WTC11 (cell line): ENCODE data around the gene OR52E1. TPM values are rescaled to one million over a fixed set of nuclear protein-coding genes. Genes with fewer than 3 reads are reported as not detected.

Source experiments
- ATAC-seq: fragments of 200-7000 bp; cut with Tn5 transposase; 2 replicates; pipeline ENCODE4 v1.10.0; 2021; ENCODE audit warnings: mild to moderate bottlenecking, moderate library complexity
- CTCF ChIA-PET: fragments of 300-600 bp; sonication (Branson Sonifier 250); formaldehyde crosslinking; loops from one replicate; lab custom pipeline; 2021; ENCODE audit warnings: antibody characterized with exemption; lab: Charles Lee
- POLR2A ChIA-PET: fragments of 350-600 bp; sonication (Branson Sonifier 250); formaldehyde crosslinking; loops from one replicate; lab custom pipeline; 2021; ENCODE audit warnings: antibody characterized with exemption; lab: Charles Lee
- DNase-seq: peaks from one replicate; pipeline ENCODE4 v3.0.0; 2021; ENCODE audit warnings: low spot score
- H3K27ac Mint-ChIP-seq: 2 replicates; pipeline ENCODE4 v1.8.0; 2021; ENCODE audit warnings: mixed read lengths
- H3K27me3 Mint-ChIP-seq: 2 replicates; pipeline ENCODE4 v1.8.0; 2021; ENCODE audit warnings: low read depth, mild to moderate bottlenecking, moderate library complexity, mixed read lengths
- H3K36me3 Mint-ChIP-seq: 2 replicates; pipeline ENCODE4 v1.8.0; 2021; ENCODE audit warnings: mixed read lengths
- H3K4me1 Mint-ChIP-seq: 2 replicates; pipeline ENCODE4 v1.8.0; 2022; ENCODE audit warnings: mixed read lengths
- H3K4me3 Mint-ChIP-seq: 2 replicates; pipeline ENCODE4 v1.8.0; 2021; ENCODE audit warnings: mild to moderate bottlenecking, moderate library complexity, mixed read lengths
- H3K9me3 Mint-ChIP-seq: 2 replicates; pipeline ENCODE4 v1.8.0; 2021; ENCODE audit warnings: mixed read lengths
- CREB1 ChIP-seq: sonication (generic); formaldehyde crosslinking; IDR thresholded peaks from 2 replicates; pipeline ENCODE4 v1.8.0; 2023; ENCODE audit warnings: mild to moderate bottlenecking, missing genetic modification reagents
- ELF4 ChIP-seq: sonication (generic); formaldehyde crosslinking; IDR thresholded peaks from 2 replicates; pipeline ENCODE4 v1.8.1; 2022; ENCODE audit warnings: low read depth, mild to moderate bottlenecking, moderate library complexity, missing genetic modification reagents
- EMX1 ChIP-seq: fragments of 250-450 bp; sonication (Bioruptor Pico); IDR thresholded peaks from 2 replicates; pipeline ENCODE4 v1.8.0; 2021; ENCODE audit warnings: mild to moderate bottlenecking
- ETV6 ChIP-seq: sonication (generic); formaldehyde crosslinking; IDR thresholded peaks from 2 replicates; pipeline ENCODE4 v1.8.1; 2022; ENCODE audit warnings: mild to moderate bottlenecking, missing genetic modification reagents
- FOXK1 ChIP-seq: sonication (generic); formaldehyde crosslinking; IDR thresholded peaks from 2 replicates; pipeline ENCODE4 v1.8.0; 2022; ENCODE audit warnings: mild to moderate bottlenecking, moderate library complexity, missing genetic modification reagents
- GTF2I ChIP-seq: fragments of 250-450 bp; sonication (Bioruptor Pico); conservative IDR thresholded peaks from 2 replicates; pipeline ENCODE4 v1.4.0; 2021; ENCODE audit warnings: mild to moderate bottlenecking
- IRF2 ChIP-seq: sonication (generic); formaldehyde crosslinking; IDR thresholded peaks from 2 replicates; pipeline ENCODE4 v1.8.0; 2022; ENCODE audit warnings: low read depth, missing genetic modification reagents, borderline replicate concordance
- RELA ChIP-seq: sonication (generic); formaldehyde crosslinking; IDR thresholded peaks from 2 replicates; pipeline ENCODE4 v1.8.1; 2022; ENCODE audit warnings: missing genetic modification reagents, mild to moderate bottlenecking, borderline replicate concordance
- RORB ChIP-seq: fragments of 250-450 bp; sonication (Bioruptor Pico); IDR thresholded peaks from 2 replicates; pipeline ENCODE4 v1.9.0; 2021; ENCODE audit warnings: mild to moderate bottlenecking
- SOX15 ChIP-seq: fragments of 250-450 bp; sonication (Bioruptor Pico); IDR thresholded peaks from 2 replicates; pipeline ENCODE4 v1.9.0; 2021; ENCODE audit warnings: mild to moderate bottlenecking
- ZBTB21 ChIP-seq: sonication (generic); formaldehyde crosslinking; IDR thresholded peaks from 2 replicates; pipeline ENCODE4 v1.8.1; 2023; ENCODE audit warnings: mild to moderate bottlenecking, missing genetic modification reagents, borderline replicate concordance
- ZNF121 ChIP-seq: sonication (generic); formaldehyde crosslinking; IDR thresholded peaks from 2 replicates; pipeline ENCODE4 v1.8.0; 2023; ENCODE audit warnings: missing genetic modification reagents
- ZNF138 ChIP-seq: sonication (generic); formaldehyde crosslinking; conservative IDR thresholded peaks from 2 replicates; pipeline ENCODE4 v1.8.1; 2022; ENCODE audit warnings: mild to moderate bottlenecking, moderate library complexity, missing genetic modification reagents
- ZNF396 ChIP-seq: fragments of 250-450 bp; sonication (Bioruptor Pico); IDR thresholded peaks from 2 replicates; pipeline ENCODE4 v1.8.0; 2021; ENCODE audit warnings: mild to moderate bottlenecking, moderate library complexity, borderline replicate concordance
- ZNF423 ChIP-seq: fragments of 250-450 bp; sonication (Bioruptor Pico); IDR thresholded peaks from 2 replicates; pipeline ENCODE4 v2.1.2; 2022; ENCODE audit warnings: mild to moderate bottlenecking, moderate library complexity
- total RNA-seq: library from RNA; stranded (reverse); gene quantifications from 3 replicates; pipeline ENCODE4 v1.2.3, GENCODE V29; 2021
- TF ChIP-seq, protein P1 (sequence below): sonication (generic); formaldehyde crosslinking; IDR thresholded peaks from 2 replicates; pipeline ENCODE4 v1.8.1; 2022; ENCODE audit warnings: mild to moderate bottlenecking, moderate library complexity, missing genetic modification reagents
- TF ChIP-seq, protein P2 (sequence below): fragments of 250-450 bp; sonication (Bioruptor Pico); IDR thresholded peaks from 2 replicates; pipeline ENCODE4 v1.8.0; 2021; ENCODE audit warnings: mild to moderate bottlenecking
- TF ChIP-seq, protein P3 (sequence below): sonication (generic); formaldehyde crosslinking; IDR thresholded peaks from 2 replicates; pipeline ENCODE4 v1.8.0; 2022; ENCODE audit warnings: missing genetic modification reagents
- TF ChIP-seq, protein P4 (sequence below): fragments of 250-450 bp; sonication (Bioruptor Pico); IDR thresholded peaks from 2 replicates; pipeline ENCODE4 v1.9.0; 2021; ENCODE audit warnings: moderate library complexity, mild to moderate bottlenecking, inconsistent platforms, borderline replicate concordance
- TF ChIP-seq, protein P5 (sequence below): fragments of 250-450 bp; sonication (Bioruptor Pico); IDR thresholded peaks from 2 replicates; pipeline ENCODE4 v2.1.2; 2022; ENCODE audit warnings: mild to moderate bottlenecking, moderate library complexity
- TF ChIP-seq, protein P6 (sequence below): sonication (generic); formaldehyde crosslinking; IDR thresholded peaks from 2 replicates; pipeline ENCODE4 v1.8.1; 2023; ENCODE audit warnings: mild to moderate bottlenecking, missing genetic modification reagents
- TF ChIP-seq, protein P7 (sequence below): sonication (generic); formaldehyde crosslinking; IDR thresholded peaks from 2 replicates; pipeline ENCODE4 v1.8.0; 2022; ENCODE audit warnings: mild to moderate bottlenecking, missing genetic modification reagents
- TF ChIP-seq, protein P8 (sequence below): sonication (generic); formaldehyde crosslinking; IDR thresholded peaks from 2 replicates; pipeline ENCODE4 v1.8.1; 2022; ENCODE audit warnings: low read depth, mild to moderate bottlenecking, moderate library complexity, missing genetic modification reagents, borderline replicate concordance

The OR52E1 gene
- total RNA-seq, 1 experiment from 2014 or later, result not detected

DNA sequence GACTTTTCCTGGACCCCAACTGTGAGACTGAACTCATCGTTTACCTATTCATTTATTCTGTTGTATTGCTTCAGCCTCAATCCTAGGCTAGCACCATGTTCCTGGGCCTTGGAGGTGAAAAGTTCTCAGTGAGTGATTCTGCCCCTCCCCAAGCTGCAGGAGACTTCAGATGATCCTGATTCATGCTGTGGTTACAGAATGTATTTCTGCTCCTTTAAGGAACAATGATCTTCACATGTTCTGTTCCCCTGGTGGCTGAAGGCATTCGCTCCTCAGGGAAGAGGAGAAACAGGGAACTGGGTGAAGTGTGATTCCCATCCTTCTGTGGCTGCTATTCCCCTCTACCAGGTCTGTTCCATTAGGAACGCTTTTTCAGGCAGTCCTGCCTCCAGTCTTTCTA, 2.4 kb downstream of the OR52E1 start:
- ChIA-PET CTCF (no interaction called here), POLR2A (no interaction called here)
- Mint-ChIP-seq H3K4me1 (0 out of 2 replicates have a peak, but pooled peaks cover 3% of the 10 kb centered on the region), H3K9me3 (no peaks in the 10 kb centered on the region), H3K36me3 (no peaks in the 10 kb centered on the region), H3K4me3 (no peak overlapping the region), H3K27me3 (peaks cover 2% of the 10 kb centered on the region; the same call in 1 of the 2 replicates), H3K27ac (no peak overlapping the region)
- DNase-seq (no peak), ATAC-seq (peak; percentile 44)
- TF ChIP-seq, protein P1, sequence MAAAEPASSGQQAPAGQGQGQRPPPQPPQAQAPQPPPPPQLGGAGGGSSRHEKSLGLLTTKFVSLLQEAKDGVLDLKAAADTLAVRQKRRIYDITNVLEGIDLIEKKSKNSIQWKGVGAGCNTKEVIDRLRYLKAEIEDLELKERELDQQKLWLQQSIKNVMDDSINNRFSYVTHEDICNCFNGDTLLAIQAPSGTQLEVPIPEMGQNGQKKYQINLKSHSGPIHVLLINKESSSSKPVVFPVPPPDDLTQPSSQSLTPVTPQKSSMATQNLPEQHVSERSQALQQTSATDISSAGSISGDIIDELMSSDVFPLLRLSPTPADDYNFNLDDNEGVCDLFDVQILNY, result no peak
- TF ChIP-seq EMX1 (CRISPR knock-in tag) (no peak), IRF2 (CRISPR knock-in tag) (no peak)
- TF ChIP-seq, protein P2, sequence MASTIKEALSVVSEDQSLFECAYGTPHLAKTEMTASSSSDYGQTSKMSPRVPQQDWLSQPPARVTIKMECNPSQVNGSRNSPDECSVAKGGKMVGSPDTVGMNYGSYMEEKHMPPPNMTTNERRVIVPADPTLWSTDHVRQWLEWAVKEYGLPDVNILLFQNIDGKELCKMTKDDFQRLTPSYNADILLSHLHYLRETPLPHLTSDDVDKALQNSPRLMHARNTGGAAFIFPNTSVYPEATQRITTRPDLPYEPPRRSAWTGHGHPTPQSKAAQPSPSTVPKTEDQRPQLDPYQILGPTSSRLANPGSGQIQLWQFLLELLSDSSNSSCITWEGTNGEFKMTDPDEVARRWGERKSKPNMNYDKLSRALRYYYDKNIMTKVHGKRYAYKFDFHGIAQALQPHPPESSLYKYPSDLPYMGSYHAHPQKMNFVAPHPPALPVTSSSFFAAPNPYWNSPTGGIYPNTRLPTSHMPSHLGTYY (CRISPR knock-in tag), result no peak
- TF ChIP-seq, protein P3, sequence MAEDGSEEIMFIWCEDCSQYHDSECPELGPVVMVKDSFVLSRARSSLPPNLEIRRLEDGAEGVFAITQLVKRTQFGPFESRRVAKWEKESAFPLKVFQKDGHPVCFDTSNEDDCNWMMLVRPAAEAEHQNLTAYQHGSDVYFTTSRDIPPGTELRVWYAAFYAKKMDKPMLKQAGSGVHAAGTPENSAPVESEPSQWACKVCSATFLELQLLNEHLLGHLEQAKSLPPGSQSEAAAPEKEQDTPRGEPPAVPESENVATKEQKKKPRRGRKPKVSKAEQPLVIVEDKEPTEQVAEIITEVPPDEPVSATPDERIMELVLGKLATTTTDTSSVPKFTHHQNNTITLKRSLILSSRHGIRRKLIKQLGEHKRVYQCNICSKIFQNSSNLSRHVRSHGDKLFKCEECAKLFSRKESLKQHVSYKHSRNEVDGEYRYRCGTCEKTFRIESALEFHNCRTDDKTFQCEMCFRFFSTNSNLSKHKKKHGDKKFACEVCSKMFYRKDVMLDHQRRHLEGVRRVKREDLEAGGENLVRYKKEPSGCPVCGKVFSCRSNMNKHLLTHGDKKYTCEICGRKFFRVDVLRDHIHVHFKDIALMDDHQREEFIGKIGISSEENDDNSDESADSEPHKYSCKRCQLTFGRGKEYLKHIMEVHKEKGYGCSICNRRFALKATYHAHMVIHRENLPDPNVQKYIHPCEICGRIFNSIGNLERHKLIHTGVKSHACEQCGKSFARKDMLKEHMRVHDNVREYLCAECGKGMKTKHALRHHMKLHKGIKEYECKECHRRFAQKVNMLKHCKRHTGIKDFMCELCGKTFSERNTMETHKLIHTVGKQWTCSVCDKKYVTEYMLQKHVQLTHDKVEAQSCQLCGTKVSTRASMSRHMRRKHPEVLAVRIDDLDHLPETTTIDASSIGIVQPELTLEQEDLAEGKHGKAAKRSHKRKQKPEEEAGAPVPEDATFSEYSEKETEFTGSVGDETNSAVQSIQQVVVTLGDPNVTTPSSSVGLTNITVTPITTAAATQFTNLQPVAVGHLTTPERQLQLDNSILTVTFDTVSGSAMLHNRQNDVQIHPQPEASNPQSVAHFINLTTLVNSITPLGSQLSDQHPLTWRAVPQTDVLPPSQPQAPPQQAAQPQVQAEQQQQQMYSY, result no peak
- TF ChIP-seq, protein P4, sequence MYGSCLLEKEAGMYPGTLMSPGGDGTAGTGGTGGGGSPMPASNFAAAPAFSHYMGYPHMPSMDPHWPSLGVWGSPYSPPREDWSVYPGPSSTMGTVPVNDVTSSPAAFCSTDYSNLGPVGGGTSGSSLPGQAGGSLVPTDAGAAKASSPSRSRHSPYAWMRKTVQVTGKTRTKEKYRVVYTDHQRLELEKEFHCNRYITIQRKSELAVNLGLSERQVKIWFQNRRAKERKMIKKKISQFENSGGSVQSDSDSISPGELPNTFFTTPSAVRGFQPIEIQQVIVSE, result no peak

DNA sequence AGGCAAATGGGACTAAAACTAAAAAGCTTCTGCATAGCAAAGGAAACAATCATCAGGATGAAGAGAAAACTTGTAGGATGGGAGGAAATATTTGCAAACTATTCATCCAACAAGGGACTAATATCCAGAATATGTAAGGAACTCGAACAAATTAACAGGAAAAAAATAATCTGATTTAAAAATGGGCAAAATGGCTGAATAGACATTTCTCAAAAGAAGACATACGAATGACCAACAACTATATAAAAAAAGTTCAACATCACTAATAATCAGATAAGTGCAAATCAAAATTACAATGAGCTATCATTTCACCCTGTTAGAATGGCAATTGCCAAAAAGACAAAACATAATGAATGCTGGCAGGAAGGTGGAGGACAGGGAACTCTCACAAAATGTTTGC, 12.0 kb downstream of the OR52E1 start:
- ATAC-seq, result no peak
- no peak overlapping the region for H3K27ac Mint-ChIP-seq

More for the DNA sequence above, 12.0 kb downstream of the OR52E1 start:
- H3K4me1 Mint-ChIP-seq, result no peaks in the 10 kb centered on the region
- DNase-seq, result no peak
- ChIA-PET POLR2A (no interaction called here), CTCF (no interaction called here)
- H3K4me3 Mint-ChIP-seq, result no peak overlapping the region
- TF ChIP-seq, protein P5, sequence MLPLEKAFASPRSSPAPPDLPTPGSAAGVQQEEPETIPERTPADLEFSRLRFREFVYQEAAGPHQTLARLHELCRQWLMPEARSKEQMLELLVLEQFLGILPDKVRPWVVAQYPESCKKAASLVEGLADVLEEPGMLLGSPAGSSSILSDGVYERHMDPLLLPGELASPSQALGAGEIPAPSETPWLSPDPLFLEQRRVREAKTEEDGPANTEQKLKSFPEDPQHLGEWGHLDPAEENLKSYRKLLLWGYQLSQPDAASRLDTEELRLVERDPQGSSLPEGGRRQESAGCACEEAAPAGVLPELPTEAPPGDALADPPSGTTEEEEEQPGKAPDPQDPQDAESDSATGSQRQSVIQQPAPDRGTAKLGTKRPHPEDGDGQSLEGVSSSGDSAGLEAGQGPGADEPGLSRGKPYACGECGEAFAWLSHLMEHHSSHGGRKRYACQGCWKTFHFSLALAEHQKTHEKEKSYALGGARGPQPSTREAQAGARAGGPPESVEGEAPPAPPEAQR (CRISPR knock-in tag), result no peak
- TF ChIP-seq CREB1 (CRISPR knock-in tag) (no peak), RELA (CRISPR knock-in tag) (no peak), ZNF396 (no peak), SOX15 (no peak), ETV6 (CRISPR knock-in tag) (no peak), ZNF423 (CRISPR knock-in tag) (no peak), RORB (no peak), EMX1 (CRISPR knock-in tag) (no peak), ZNF121 (CRISPR knock-in tag) (no peak), FOXK1 (CRISPR knock-in tag) (no peak), GTF2I (CRISPR knock-in tag) (no peak), ELF4 (no peak), ZBTB21 (no peak), ZNF138 (CRISPR knock-in tag) (no peak)
- TF ChIP-seq, protein P6, sequence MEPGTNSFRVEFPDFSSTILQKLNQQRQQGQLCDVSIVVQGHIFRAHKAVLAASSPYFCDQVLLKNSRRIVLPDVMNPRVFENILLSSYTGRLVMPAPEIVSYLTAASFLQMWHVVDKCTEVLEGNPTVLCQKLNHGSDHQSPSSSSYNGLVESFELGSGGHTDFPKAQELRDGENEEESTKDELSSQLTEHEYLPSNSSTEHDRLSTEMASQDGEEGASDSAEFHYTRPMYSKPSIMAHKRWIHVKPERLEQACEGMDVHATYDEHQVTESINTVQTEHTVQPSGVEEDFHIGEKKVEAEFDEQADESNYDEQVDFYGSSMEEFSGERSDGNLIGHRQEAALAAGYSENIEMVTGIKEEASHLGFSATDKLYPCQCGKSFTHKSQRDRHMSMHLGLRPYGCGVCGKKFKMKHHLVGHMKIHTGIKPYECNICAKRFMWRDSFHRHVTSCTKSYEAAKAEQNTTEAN (CRISPR knock-in tag), result no peak
- TF ChIP-seq, protein P7, sequence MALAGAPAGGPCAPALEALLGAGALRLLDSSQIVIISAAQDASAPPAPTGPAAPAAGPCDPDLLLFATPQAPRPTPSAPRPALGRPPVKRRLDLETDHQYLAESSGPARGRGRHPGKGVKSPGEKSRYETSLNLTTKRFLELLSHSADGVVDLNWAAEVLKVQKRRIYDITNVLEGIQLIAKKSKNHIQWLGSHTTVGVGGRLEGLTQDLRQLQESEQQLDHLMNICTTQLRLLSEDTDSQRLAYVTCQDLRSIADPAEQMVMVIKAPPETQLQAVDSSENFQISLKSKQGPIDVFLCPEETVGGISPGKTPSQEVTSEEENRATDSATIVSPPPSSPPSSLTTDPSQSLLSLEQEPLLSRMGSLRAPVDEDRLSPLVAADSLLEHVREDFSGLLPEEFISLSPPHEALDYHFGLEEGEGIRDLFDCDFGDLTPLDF (CRISPR knock-in tag), result no peak
- TF ChIP-seq, protein P8, sequence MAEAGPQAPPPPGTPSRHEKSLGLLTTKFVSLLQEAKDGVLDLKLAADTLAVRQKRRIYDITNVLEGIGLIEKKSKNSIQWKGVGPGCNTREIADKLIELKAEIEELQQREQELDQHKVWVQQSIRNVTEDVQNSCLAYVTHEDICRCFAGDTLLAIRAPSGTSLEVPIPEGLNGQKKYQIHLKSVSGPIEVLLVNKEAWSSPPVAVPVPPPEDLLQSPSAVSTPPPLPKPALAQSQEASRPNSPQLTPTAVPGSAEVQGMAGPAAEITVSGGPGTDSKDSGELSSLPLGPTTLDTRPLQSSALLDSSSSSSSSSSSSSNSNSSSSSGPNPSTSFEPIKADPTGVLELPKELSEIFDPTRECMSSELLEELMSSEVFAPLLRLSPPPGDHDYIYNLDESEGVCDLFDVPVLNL (CRISPR knock-in tag), result no peak
- TF ChIP-seq, protein P1, result no peak
- H3K9me3 Mint-ChIP-seq, result no peaks in the 10 kb centered on the region
- no peaks in the 10 kb centered on the region for H3K27me3 Mint-ChIP-seq
- H3K36me3 Mint-ChIP-seq, result no peaks in the 10 kb centered on the region
